K562 (cell line): ENCODE data around the gene LCTL. TPM values are rescaled to one million over a fixed set of nuclear protein-coding genes. Genes with fewer than 3 reads are reported as not detected.

Experiments
- BRD4 ChIP-seq: fragments of 200-600 bp; sonication (generic); IDR thresholded peaks from 2 replicates; pipeline ENCODE4 v1.6.1; 2017; ENCODE audit warnings: inconsistent platforms
- CTCF ChIP-seq, 3 experiments: IDR thresholded peaks in 2 of 3; conservative IDR thresholded peaks in 1 of 3; 2 replicates each; pipeline ENCODE4 v1.5.1; 2011 to 2012; ENCODE audit warnings: low read length in 3 of 3, mild to moderate bottlenecking in 3 of 3, control low read depth in 2 of 3, improper control_type of control experiment in 1 of 3, inconsistent platforms in 1 of 3, low read depth in 1 of 3, mixed read lengths in 1 of 3, moderate library complexity in 1 of 3; ENCODE audit not compliant: insufficient read depth in 2 of 3
- PATZ1 ChIP-seq: fragments of 250-450 bp; sonication (Bioruptor Pico); IDR thresholded peaks from 2 replicates; pipeline ENCODE4 v1.5.0; 2020; ENCODE audit warnings: mild to moderate bottlenecking, borderline replicate concordance
- POLR2G ChIP-seq: fragments of 200-400 bp; formaldehyde crosslinking; IDR thresholded peaks from 2 replicates; pipeline ENCODE4 v1.6.1; 2017; ENCODE audit warnings: low read depth, mild to moderate bottlenecking, antibody characterized with exemption, low read length, moderate library complexity
- RAD21 ChIP-seq, 2 experiments: fragments of 250-450 bp in 1 of 2; fragments of 450-650 bp in 1 of 2; sonication (Bioruptor Pico) in 1 of 2; formaldehyde crosslinking in 1 of 2; IDR thresholded peaks in 1 of 2; conservative IDR thresholded peaks in 1 of 2; 2 replicates each; pipeline versions ENCODE4 v1.4.0 to v1.8.0; 2020 to 2022; ENCODE audit warnings: mild to moderate bottlenecking in 2 of 2, moderate library complexity in 1 of 2
- THRB ChIP-seq: fragments of 450-650 bp; formaldehyde crosslinking; conservative IDR thresholded peaks from 2 replicates; pipeline ENCODE4 v1.4.0; 2022; ENCODE audit warnings: mild to moderate bottlenecking, missing genetic modification characterization
- ZNF318 ChIP-seq, 2 experiments: fragments of 450-650 bp; IDR thresholded peaks; 2 replicates each; pipeline ENCODE4 v1.6.1; 2016; ENCODE audit warnings: mild to moderate bottlenecking in 2 of 2, borderline replicate concordance in 1 of 2, low read depth in 1 of 2, moderate library complexity in 1 of 2
- ZNF449 ChIP-seq: fragments of 250-450 bp; sonication (Bioruptor Pico); IDR thresholded peaks from 2 replicates; pipeline ENCODE4 v1.8.0; 2022; ENCODE audit warnings: moderate library complexity, mild to moderate bottlenecking, inconsistent platforms
- polyA plus RNA-seq, 8 experiments: library from polyadenylated mRNA; depleted of rRNA in 4 of 8; stranded (reverse) in 5 of 8; unstranded in 3 of 8; fragments of >200 nt; fragmentation: Nextera tagmentation in 2 of 8; fragmentation: Illumina TruSeq in 1 of 8; extraction: Ambion mirVana in 2 of 8; extraction: Trizol in 1 of 8; gene quantifications; 2 replicates each; pipeline versions ENCODE4 v1.2.1 to v1.2.3, GENCODE V29; 2011 to 2014; ENCODE audit warnings: inconsistent platforms in 1 of 8, missing spikeins in 1 of 8
- total RNA-seq, 7 experiments: library from RNA; depleted of rRNA in 6 of 7; stranded (reverse); fragments of >200 nt in 6 of 7; fragmentation: Illumina TruSeq in 2 of 7; extraction: Trizol in 2 of 7; gene quantifications; 2 replicates each; pipeline versions ENCODE4 v1.2.1 to v1.2.3, GENCODE V29; 2011 to 2021; ENCODE audit warnings: low replicate concordance in 1 of 7

Gene LCTL
- total and polyA plus RNA-seq, 9 of the 15 experiments (the other 6 are each of a cell fraction or from before 2014, with no cell fraction given): 0.08 to 0.31 (median 0.17) TPM; not detected in 6

- TF ChIP-seq ZNF318 (IDR thresholded peaks at IDR 0.05; ENCODE audit: borderline replicate concordance in 1 of 2, low read depth in 1 of 2) (no peak), ZNF449 (no peak), CTCF (IDR thresholded peaks at IDR 0.05 in 2 of 3, conservative IDR thresholded peaks at IDR 0.05 in 1 of 3; ENCODE audit: insufficient read depth in 2 of 3, low read depth in 1 of 3, low read length in 3 of 3) (peak; percentile 48 to 51 (median 48); a peak in 5 of 6 replicates), POLR2G (0 out of 2 replicates have a peak, but pooled peaks have one; percentile 38), RAD21 (CRISPR knock-in tag; conservative IDR thresholded peaks at IDR 0.05 in 1 of 2, IDR thresholded peaks at IDR 0.05 in 1 of 2) (peak; percentile 12 to 33; a peak in 1 of 4 replicates), BRD4 (no peak), PATZ1 (CRISPR knock-in tag) (no peak), THRB (0 out of 2 replicates have a peak, but pooled peaks have one; percentile 2)
Measured at GRCh38 chr15:66498501-66499386, 67.1 kb downstream of the LCTL start (continued).
